H9 (cell line): ENCODE results near the gene GRIK1. TPM values are rescaled to one million over a fixed set of nuclear protein-coding genes. Genes with fewer than 3 reads are reported as not detected.

Experiments used
- DNase-seq: peaks from one replicate; pipeline ENCODE4 v3.0.0-alpha.2; 2017
- H2AFZ ChIP-seq: one replicate; pipeline ENCODE4 v1.6.1; 2013; ENCODE audit warnings: mild to moderate bottlenecking, low read length, control low read depth, moderate library complexity
- H2AK5ac ChIP-seq: 2 replicates; pipeline ENCODE4 v1.6.1; 2013; ENCODE audit warnings: low read length, control low read depth, mixed read lengths; ENCODE audit not compliant: insufficient read length
- H2BK120ac ChIP-seq: one replicate; pipeline ENCODE4 v1.6.1; 2013; ENCODE audit warnings: low read depth, mild to moderate bottlenecking, low read length, control low read depth, inconsistent platforms; ENCODE audit not compliant: poor library complexity, severe bottlenecking
- H2BK12ac ChIP-seq: 2 replicates; pipeline ENCODE4 v1.6.1; 2013; ENCODE audit warnings: low read length, control low read depth, mixed read lengths, low read depth; ENCODE audit not compliant: insufficient read length
- H2BK15ac ChIP-seq: 2 replicates; pipeline ENCODE4 v1.6.1; 2013; ENCODE audit warnings: low read depth, low read length, control low read depth
- H2BK20ac ChIP-seq: one replicate; pipeline ENCODE4 v1.6.1; 2013; ENCODE audit warnings: low read depth, mild to moderate bottlenecking, low read length, control low read depth, inconsistent platforms; ENCODE audit not compliant: poor library complexity, severe bottlenecking
- H2BK5ac ChIP-seq: 2 replicates; pipeline ENCODE4 v1.6.1; 2013; ENCODE audit warnings: low read length, control low read depth, mixed read lengths; ENCODE audit not compliant: insufficient read length
- H3K14ac ChIP-seq: 2 replicates; pipeline ENCODE4 v1.6.1; 2013; ENCODE audit warnings: low read length, control low read depth; ENCODE audit not compliant: insufficient read depth
- H3K18ac ChIP-seq: 2 replicates; pipeline ENCODE4 v1.6.1; 2013; ENCODE audit warnings: low read depth, mild to moderate bottlenecking, mixed read lengths, low read length, control low read depth; ENCODE audit not compliant: insufficient read length
- H3K23ac ChIP-seq: 2 replicates; pipeline ENCODE4 v1.6.1; 2013; ENCODE audit warnings: low read length, control low read depth, mixed read lengths, low read depth; ENCODE audit not compliant: insufficient read length
- H3K23me2 ChIP-seq: 2 replicates; pipeline ENCODE4 v1.6.1; 2013; ENCODE audit warnings: low read depth, mild to moderate bottlenecking, mixed read lengths, low read length, control low read depth; ENCODE audit not compliant: insufficient read length, poor library complexity, severe bottlenecking
- H3K27ac ChIP-seq: 2 replicates; pipeline ENCODE4 v1.5.1; 2013; ENCODE audit warnings: low read length, control low read depth, mixed read lengths, low read depth; ENCODE audit not compliant: insufficient read length
- H3K27me3 ChIP-seq: 2 replicates; pipeline ENCODE4 v1.6.1; 2013; ENCODE audit warnings: low read length, control low read depth, inconsistent platforms; ENCODE audit not compliant: insufficient read depth
- H3K4ac ChIP-seq: 2 replicates; pipeline ENCODE4 v1.6.1; 2013; ENCODE audit warnings: low read depth, mild to moderate bottlenecking, control low read depth, inconsistent platforms, low read length, moderate library complexity
- H3K4me1 ChIP-seq: 2 replicates; pipeline ENCODE4 v1.6.1; 2013; ENCODE audit warnings: low read length, control low read depth, inconsistent platforms; ENCODE audit not compliant: insufficient read depth
- H3K4me2 ChIP-seq: 2 replicates; pipeline ENCODE4 v1.6.1; 2013; ENCODE audit warnings: low read length, control low read depth, mixed read lengths; ENCODE audit not compliant: insufficient read length, insufficient read depth
- H3K56ac ChIP-seq: 2 replicates; pipeline ENCODE4 v1.6.1; 2013; ENCODE audit warnings: low read depth, mild to moderate bottlenecking, mixed read lengths, low read length, control low read depth; ENCODE audit not compliant: insufficient read length
- H3K79me1 ChIP-seq: 2 replicates; pipeline ENCODE4 v1.6.1; 2013; ENCODE audit warnings: low read depth, mild to moderate bottlenecking, moderate library complexity, low read length, control low read depth, inconsistent platforms; ENCODE audit not compliant: insufficient read depth, poor library complexity, severe bottlenecking
- H3K79me2 ChIP-seq: 2 replicates; pipeline ENCODE4 v1.6.1; 2013; ENCODE audit warnings: low read length, control low read depth, inconsistent platforms; ENCODE audit not compliant: insufficient read depth
- H3K9ac ChIP-seq: 2 replicates; pipeline ENCODE4 v1.6.1; 2013; ENCODE audit warnings: low read length, control low read depth, mixed read lengths; ENCODE audit not compliant: insufficient read length; ENCODE audit errors: extremely low read depth
- H3K9me3 ChIP-seq: one replicate; pipeline ENCODE4 v1.6.1; 2013; ENCODE audit warnings: low read depth, low read length, inconsistent platforms; ENCODE audit not compliant: control insufficient read depth
- H3T11ph ChIP-seq: one replicate; pipeline ENCODE4 v1.6.1; 2013; ENCODE audit warnings: mild to moderate bottlenecking, low read length, control low read depth, inconsistent platforms
- H4K20me1 ChIP-seq: one replicate; pipeline ENCODE4 v1.6.1; 2013; ENCODE audit not compliant: control insufficient read depth, insufficient read length, insufficient read depth
- H4K5ac ChIP-seq: 2 replicates; pipeline ENCODE4 v1.6.1; 2013; ENCODE audit warnings: low read depth, mild to moderate bottlenecking, mixed read lengths, low read length, control low read depth; ENCODE audit not compliant: insufficient read length
- H4K8ac ChIP-seq: replicated peaks from 2 replicates; pipeline ENCODE4 v1.6.1; 2013; ENCODE audit warnings: low read length, control low read depth, mixed read lengths, low read depth; ENCODE audit not compliant: insufficient read length
- H4K91ac ChIP-seq: 2 replicates; pipeline ENCODE4 v1.6.1; 2013; ENCODE audit warnings: low read depth, mild to moderate bottlenecking, moderate library complexity, mixed read lengths, low read length, control low read depth; ENCODE audit not compliant: insufficient read length
- H3K27ac Mint-ChIP-seq, 3 experiments: 2 replicates in 2 of 3; 3 replicates in 1 of 3; pipeline ENCODE4 v1.8.0; 2020 to 2021; ENCODE audit warnings: mixed read lengths in 3 of 3, mild to moderate bottlenecking in 1 of 3, moderate library complexity in 1 of 3
- H3K27me3 Mint-ChIP-seq: 2 replicates; pipeline ENCODE4 v1.8.0; 2021; ENCODE audit warnings: low read depth, mild to moderate bottlenecking, moderate library complexity, mixed read lengths
- H3K36me3 Mint-ChIP-seq, 3 experiments: 2 replicates in 2 of 3; 3 replicates in 1 of 3; pipeline ENCODE4 v1.8.0; 2020 to 2021; ENCODE audit warnings: low read depth in 3 of 3, mixed read lengths in 3 of 3; ENCODE audit not compliant: insufficient read depth in 1 of 3
- H3K4me1 Mint-ChIP-seq, 2 experiments: 2 replicates each; pipeline ENCODE4 v1.8.0; 2020; ENCODE audit warnings: mixed read lengths in 2 of 2
- H3K4me3 Mint-ChIP-seq, 2 experiments: 2 replicates in 1 of 2; 3 replicates in 1 of 2; pipeline ENCODE4 v1.8.0; 2020 to 2021; ENCODE audit warnings: mild to moderate bottlenecking in 2 of 2, mixed read lengths in 2 of 2, moderate library complexity in 1 of 2
- H3K9me3 Mint-ChIP-seq, 2 experiments: 2 replicates in 1 of 2; 3 replicates in 1 of 2; pipeline ENCODE4 v1.8.0; 2020; ENCODE audit warnings: mild to moderate bottlenecking in 2 of 2, mixed read lengths in 2 of 2, moderate library complexity in 1 of 2
- WGBS: extraction: QIAGEN DNeasy Blood & Tissue Kit; methylation state at CpG from one replicate; pipeline ENCODE4 v1.1.7; 2013; ENCODE audit warnings: missing lambda C conversion rate, low lambda C conversion rate, mixed read lengths; ENCODE audit not compliant: insufficient read length; ENCODE audit errors: extremely low coverage; 5-methylcytosine and 5-hydroxymethylcytosine counted together
- total RNA-seq: library from RNA; stranded (reverse); gene quantifications from 2 replicates; pipeline ENCODE4 v1.2.1, GENCODE V29; 2021
- TF ChIP-seq, protein P1 (sequence below): fragments of 200-600 bp; sonication (generic); conservative IDR thresholded peaks from 3 replicates; pipeline ENCODE4 v1.8.0; 2021; ENCODE audit warnings: antibody characterized with exemption, mild to moderate bottlenecking

GRIK1 gene
- total RNA-seq, 1 experiment from 2014 or later, result not detected

DNA sequence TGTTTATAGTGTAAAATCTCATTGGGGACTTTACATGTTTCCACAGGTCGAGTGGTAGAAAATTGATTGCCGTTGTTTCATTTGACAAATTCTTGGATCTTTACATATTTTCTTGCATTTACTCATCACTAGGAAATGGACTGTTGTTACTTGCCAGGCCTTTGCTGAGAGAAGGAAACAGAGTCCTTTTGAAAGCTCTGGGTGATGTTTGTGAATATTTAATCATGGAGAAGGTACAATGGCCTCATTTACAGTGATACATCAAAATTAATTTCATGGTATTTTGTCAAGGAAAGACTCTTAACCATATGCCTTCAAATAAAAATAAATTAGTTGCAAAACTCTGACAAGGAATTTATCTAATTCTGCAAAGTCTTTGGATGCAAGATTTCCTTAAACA is 198.0 kb downstream of the GRIK1 start:
- no peak overlapping the region for H2AFZ ChIP-seq
- Mint-ChIP-seq H3K36me3 (no peaks in the 10 kb centered on the region; a peak in 1 of 7 replicates), H3K4me1 (no peaks in the 10 kb centered on the region), H3K9me3 (peaks cover 0 to 4% of the 10 kb centered on the region in 2 experiments; a peak in 2 of 5 replicates), H3K4me3 (no peak overlapping the region), H3K27ac (no peak overlapping the region), H3K27me3 (no peaks in the 10 kb centered on the region)
- H3K27me3 ChIP-seq, result no peaks in the 10 kb centered on the region
- no peak overlapping the region for H3K27ac ChIP-seq
- no peaks in the 10 kb centered on the region for H3K23me2 ChIP-seq
- DNase-seq, result no peak
- TF ChIP-seq, protein P1, sequence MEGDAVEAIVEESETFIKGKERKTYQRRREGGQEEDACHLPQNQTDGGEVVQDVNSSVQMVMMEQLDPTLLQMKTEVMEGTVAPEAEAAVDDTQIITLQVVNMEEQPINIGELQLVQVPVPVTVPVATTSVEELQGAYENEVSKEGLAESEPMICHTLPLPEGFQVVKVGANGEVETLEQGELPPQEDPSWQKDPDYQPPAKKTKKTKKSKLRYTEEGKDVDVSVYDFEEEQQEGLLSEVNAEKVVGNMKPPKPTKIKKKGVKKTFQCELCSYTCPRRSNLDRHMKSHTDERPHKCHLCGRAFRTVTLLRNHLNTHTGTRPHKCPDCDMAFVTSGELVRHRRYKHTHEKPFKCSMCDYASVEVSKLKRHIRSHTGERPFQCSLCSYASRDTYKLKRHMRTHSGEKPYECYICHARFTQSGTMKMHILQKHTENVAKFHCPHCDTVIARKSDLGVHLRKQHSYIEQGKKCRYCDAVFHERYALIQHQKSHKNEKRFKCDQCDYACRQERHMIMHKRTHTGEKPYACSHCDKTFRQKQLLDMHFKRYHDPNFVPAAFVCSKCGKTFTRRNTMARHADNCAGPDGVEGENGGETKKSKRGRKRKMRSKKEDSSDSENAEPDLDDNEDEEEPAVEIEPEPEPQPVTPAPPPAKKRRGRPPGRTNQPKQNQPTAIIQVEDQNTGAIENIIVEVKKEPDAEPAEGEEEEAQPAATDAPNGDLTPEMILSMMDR, result no peak
- no peaks in the 10 kb centered on the region for H3K4me1 ChIP-seq
- H3K14ac ChIP-seq, result no peak overlapping the region
- H3K4me2 ChIP-seq, result no peak overlapping the region
- H4K5ac ChIP-seq, result no peak overlapping the region
- no peak overlapping the region for H2BK15ac ChIP-seq
- H3K79me1 ChIP-seq, result no peaks in the 10 kb centered on the region
- no peak overlapping the region for H3K4ac ChIP-seq
- H3K9me3 ChIP-seq, result no peaks in the 10 kb centered on the region
- H2BK5ac ChIP-seq, result no peak overlapping the region
- H2BK120ac ChIP-seq, result no peak overlapping the region
- no peak overlapping the region for H2BK20ac ChIP-seq
- H2AK5ac ChIP-seq, result no peak overlapping the region
- no peak overlapping the region for H3K23ac ChIP-seq
- no peak overlapping the region for H3K9ac ChIP-seq
- WGBS, result no CpG with 5 or more reads among the region's 2 CpGs
- no peak overlapping the region for H4K91ac ChIP-seq
- no peak overlapping the region for H4K8ac ChIP-seq
- no peak overlapping the region for H3K56ac ChIP-seq
- no peak overlapping the region for H3K18ac ChIP-seq
- no peak overlapping the region for H2BK12ac ChIP-seq
- H3T11ph ChIP-seq, result no peak overlapping the region
- no peaks in the 10 kb centered on the region for H4K20me1 ChIP-seq
- no peaks in the 10 kb centered on the region for H3K79me2 ChIP-seq
